ENCODE results near the gene TNFRSF4. TPM values are rescaled to one million over a fixed set of nuclear protein-coding genes. Genes with fewer than 3 reads are reported as not detected.
A peak's percentile ranks its signal among the peaks of the same experiment; 100 is the strongest.

Gene TNFRSF4
- total and polyA plus RNA-seq, 2 donors (not counting 1 experiment from before 2014, with no cell fraction given) = 0.05 to 0.17 TPM

DNA sequence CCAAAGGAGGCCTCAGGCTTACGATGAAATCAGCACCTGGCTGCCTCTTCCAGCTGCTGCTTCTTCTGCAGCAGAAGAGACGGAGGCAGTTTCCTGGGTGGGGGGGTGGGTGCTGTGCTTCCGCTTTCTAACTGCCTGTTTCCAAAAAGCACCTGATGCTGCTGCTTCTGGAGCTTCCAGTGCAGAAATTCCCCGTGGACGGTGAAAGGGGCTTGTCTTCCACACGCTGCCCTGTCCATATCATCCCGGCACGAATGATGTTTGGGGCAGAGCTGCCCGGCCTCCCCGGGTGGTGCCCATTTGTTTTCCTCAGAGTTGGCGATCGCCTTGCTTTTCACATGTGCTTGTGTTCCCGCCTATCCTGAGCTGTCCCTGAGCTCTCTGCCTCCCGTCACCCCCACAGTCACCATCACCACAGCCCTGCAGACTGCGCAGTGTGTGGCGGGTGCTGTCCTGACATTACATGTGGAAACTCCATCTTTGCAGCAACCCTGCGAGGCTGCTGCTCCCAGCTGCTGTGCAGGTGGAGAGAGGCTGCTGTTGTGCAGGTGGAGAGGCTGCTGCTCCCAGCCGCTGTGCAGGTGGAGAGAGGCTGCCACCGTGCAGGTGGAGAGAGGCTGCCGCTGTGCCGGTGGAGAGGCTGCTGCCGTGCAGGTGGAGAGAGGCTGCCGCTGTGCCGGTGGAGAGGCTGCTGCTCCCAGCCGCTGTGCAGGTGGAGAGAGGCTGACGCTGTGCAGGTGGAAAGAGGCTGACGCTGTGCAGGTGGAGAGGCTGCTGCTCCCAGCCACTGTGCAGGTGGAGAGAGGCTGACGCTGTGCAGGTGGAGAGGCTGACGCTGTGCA is 38.5 kb downstream of the TNFRSF4 start:
- Histone ChIP-seq H3K4me1 (ENCODE audit: control insufficient read depth, extremely low read depth, insufficient read depth, low read length) (no peaks in the 10 kb centered on the region), H4K20me1 (ENCODE audit: control insufficient read depth, extremely low read depth, insufficient read depth, low read length) (no peaks in the 10 kb centered on the region), H3K36me3 (ENCODE audit: control insufficient read depth, insufficient read depth, low read length) (no peaks in the 10 kb centered on the region), H3K9ac (ENCODE audit: insufficient read depth, low read length) (no peak overlapping the region), H3K27ac (ENCODE audit: insufficient read depth, low read length) (no peak overlapping the region), H3K79me2 (ENCODE audit: control insufficient read depth, insufficient read depth, low read length) (no peaks in the 10 kb centered on the region), H3K4me3 (replicated peaks in 1 of 4; ENCODE audit: control extremely low read depth in 1 of 4, insufficient read depth in 1 of 4, low read depth in 3 of 4, low read length in 4 of 4) (no peak overlapping the region), H3K27me3 (ENCODE audit: control insufficient read depth, insufficient read depth, low read length) (peaks cover 26% of the 10 kb centered on the region), H3K4me2 (ENCODE audit: extremely low read depth, insufficient read depth, low read length) (no peak overlapping the region), H3K9me3 (ENCODE audit: control insufficient read depth, insufficient read depth, low read depth, low read length) (no peaks in the 10 kb centered on the region), H2AFZ (ENCODE audit: low read length) (no peak overlapping the region)
- DNase-seq (ENCODE audit: low read depth in 2 of 2) = no peak
- no peak for TF ChIP-seq EZH2 (IDR thresholded peaks at IDR 0.05; ENCODE audit: low read length, missing control alignments)
- TF ChIP-seq, protein P1, sequence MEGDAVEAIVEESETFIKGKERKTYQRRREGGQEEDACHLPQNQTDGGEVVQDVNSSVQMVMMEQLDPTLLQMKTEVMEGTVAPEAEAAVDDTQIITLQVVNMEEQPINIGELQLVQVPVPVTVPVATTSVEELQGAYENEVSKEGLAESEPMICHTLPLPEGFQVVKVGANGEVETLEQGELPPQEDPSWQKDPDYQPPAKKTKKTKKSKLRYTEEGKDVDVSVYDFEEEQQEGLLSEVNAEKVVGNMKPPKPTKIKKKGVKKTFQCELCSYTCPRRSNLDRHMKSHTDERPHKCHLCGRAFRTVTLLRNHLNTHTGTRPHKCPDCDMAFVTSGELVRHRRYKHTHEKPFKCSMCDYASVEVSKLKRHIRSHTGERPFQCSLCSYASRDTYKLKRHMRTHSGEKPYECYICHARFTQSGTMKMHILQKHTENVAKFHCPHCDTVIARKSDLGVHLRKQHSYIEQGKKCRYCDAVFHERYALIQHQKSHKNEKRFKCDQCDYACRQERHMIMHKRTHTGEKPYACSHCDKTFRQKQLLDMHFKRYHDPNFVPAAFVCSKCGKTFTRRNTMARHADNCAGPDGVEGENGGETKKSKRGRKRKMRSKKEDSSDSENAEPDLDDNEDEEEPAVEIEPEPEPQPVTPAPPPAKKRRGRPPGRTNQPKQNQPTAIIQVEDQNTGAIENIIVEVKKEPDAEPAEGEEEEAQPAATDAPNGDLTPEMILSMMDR (conservative IDR thresholded peaks at IDR 0.05 in 1 of 2, IDR thresholded peaks at IDR 0.05 in 1 of 2; ENCODE audit: low read depth in 1 of 2, low read length in 2 of 2) = no peak

DNA sequence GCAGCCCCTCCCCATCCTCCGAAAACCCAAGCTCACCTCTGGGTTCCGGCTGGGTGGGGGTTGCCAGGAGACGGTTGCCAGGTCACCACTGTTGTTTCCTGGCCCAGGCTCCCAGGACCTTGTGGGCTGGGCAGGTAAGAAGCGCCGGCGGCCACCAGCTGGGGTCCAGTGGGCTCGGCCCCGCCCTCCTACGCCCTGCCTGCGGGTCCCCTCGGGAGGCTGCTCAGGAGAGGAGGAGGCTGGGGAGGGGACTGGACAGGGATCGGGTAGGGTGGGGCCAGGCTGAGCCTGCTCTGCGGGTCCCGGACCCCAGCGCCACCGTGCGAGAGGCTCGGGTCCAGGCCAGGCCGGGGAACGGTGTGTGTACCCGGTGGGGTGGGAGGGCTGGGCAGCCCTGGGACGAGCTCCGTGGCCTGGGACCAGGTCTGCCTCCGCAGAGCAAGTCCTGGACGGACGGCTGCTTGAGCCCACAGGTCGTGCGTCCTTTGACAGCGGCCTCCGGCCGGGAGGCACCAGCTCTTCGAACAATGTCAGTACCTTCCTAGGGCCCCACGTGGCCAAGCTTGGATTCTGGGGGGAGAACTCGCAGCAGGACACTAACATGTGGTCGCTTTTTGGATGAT is 40.0 kb downstream of the TNFRSF4 start, which contains the start of gene TTLL10:
Gene TTLL10, plus strand, starts transcription at position 88 of the 623 bp plus-strand sequence. CDS start 5,336 bp downstream, outside the sequence.
- Histone ChIP-seq H3K9ac (ENCODE audit: insufficient read depth, low read length) (no peak within 1 kb of the TSS), H4K20me1 (ENCODE audit: control insufficient read depth, extremely low read depth, insufficient read depth, low read length) (no peaks in the 10 kb centered on the region), H3K36me3 (ENCODE audit: control insufficient read depth, insufficient read depth, low read length) (no peaks in the 10 kb centered on the region), H3K4me2 (ENCODE audit: extremely low read depth, insufficient read depth, low read length) (no peak within 1 kb of the TSS), H3K27me3 (ENCODE audit: control insufficient read depth, insufficient read depth, low read length) (peaks cover 25% of the 10 kb centered on the region), H3K79me2 (ENCODE audit: control insufficient read depth, insufficient read depth, low read length) (no peaks in the 10 kb centered on the region), H2AFZ (ENCODE audit: low read length) (no peak within 1 kb of the TSS), H3K4me3 (replicated peaks in 1 of 4; ENCODE audit: control extremely low read depth in 1 of 4, insufficient read depth in 1 of 4, low read depth in 3 of 4, low read length in 4 of 4) (no peak within 1 kb of the TSS), H3K9me3 (ENCODE audit: control insufficient read depth, insufficient read depth, low read depth, low read length) (no peaks in the 10 kb centered on the region), H3K4me1 (ENCODE audit: control insufficient read depth, extremely low read depth, insufficient read depth, low read length) (no peaks in the 10 kb centered on the region), H3K27ac (ENCODE audit: insufficient read depth, low read length) (no peak within 1 kb of the TSS)
- TF ChIP-seq, protein P1 (conservative IDR thresholded peaks at IDR 0.05 in 1 of 2, IDR thresholded peaks at IDR 0.05 in 1 of 2; ENCODE audit: low read depth in 1 of 2, low read length in 2 of 2) = no peak
- peak; percentile 47 for TF ChIP-seq EZH2 (IDR thresholded peaks at IDR 0.05; ENCODE audit: low read length, missing control alignments)
- DNase-seq (ENCODE audit: low read depth in 2 of 2) = no peak

DNA sequence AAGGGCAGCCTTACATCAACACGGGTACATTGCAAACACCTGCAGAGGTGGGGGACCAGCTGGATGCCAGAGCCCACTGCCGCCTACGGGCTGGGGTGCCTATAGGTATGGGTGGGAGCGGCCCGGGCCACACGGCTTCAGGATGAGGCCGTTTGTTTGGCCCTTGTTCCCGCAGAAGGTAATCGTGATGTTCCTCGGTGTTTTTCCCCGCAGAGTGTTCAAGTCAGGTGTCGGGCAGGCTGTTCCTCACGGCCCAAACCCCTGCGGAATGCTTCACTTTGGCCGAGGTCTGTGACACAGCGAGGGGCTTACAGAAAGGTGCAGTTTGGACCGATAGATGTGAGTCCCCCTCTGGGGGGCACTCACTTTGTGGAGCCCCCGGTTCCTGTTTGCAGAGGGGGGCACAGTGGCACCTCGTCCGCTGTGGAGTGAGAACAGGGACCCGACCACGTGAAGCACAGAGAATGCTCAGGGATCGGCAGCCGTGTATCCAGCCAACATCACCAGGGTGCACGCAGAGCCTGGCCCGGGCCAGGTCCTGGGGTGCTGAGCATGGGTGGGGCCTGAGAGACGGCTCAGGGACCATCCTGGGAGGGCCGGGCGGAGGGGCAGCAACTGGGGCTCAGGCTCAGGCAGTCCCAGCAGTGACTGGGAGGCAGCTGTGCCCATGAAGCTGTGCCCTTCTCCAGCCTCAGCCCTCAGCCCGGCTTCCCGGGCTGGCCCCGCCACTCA is 40.7 kb downstream of the TNFRSF4 start:
- no peaks in the 10 kb centered on the region for H3K9me3 ChIP-seq (ENCODE audit: control insufficient read depth, insufficient read depth, low read depth, low read length)
- TF ChIP-seq, protein P1 (conservative IDR thresholded peaks at IDR 0.05 in 1 of 2, IDR thresholded peaks at IDR 0.05 in 1 of 2; ENCODE audit: low read depth in 1 of 2, low read length in 2 of 2) = no peak
- peak; percentile 76 for TF ChIP-seq EZH2 (IDR thresholded peaks at IDR 0.05; ENCODE audit: low read length, missing control alignments)
- H3K27me3 ChIP-seq (ENCODE audit: control insufficient read depth, insufficient read depth, low read length) = peaks cover 25% of the 10 kb centered on the region
- H2AFZ ChIP-seq (ENCODE audit: low read length) = no peak overlapping the region
- no peak overlapping the region for H3K27ac ChIP-seq (ENCODE audit: insufficient read depth, low read length)
- H3K4me1 ChIP-seq (ENCODE audit: control insufficient read depth, extremely low read depth, insufficient read depth, low read length) = no peaks in the 10 kb centered on the region
- H3K4me3 ChIP-seq (replicated peaks in 1 of 4; ENCODE audit: control extremely low read depth in 1 of 4, insufficient read depth in 1 of 4, low read depth in 3 of 4, low read length in 4 of 4) = no peak overlapping the region
- no peak for DNase-seq (ENCODE audit: low read depth in 2 of 2)
- no peaks in the 10 kb centered on the region for H4K20me1 ChIP-seq (ENCODE audit: control insufficient read depth, extremely low read depth, insufficient read depth, low read length)
- no peak overlapping the region for H3K9ac ChIP-seq (ENCODE audit: insufficient read depth, low read length)
- H3K36me3 ChIP-seq (ENCODE audit: control insufficient read depth, insufficient read depth, low read length) = no peaks in the 10 kb centered on the region
- no peaks in the 10 kb centered on the region for H3K79me2 ChIP-seq (ENCODE audit: control insufficient read depth, insufficient read depth, low read length)
- no peak overlapping the region for H3K4me2 ChIP-seq (ENCODE audit: extremely low read depth, insufficient read depth, low read length)

Measured in fibroblast of lung (primary cell).